Measurements from ENCODE around the gene ZNF578.
"Not testable (repeated sequence)": the region's sequence is repeated elsewhere in the genome, so short reads cannot be mapped to it uniquely, and the experiment has no call there.

Gene ZNF578

GRCh38 chr19:52492201-52492993 lies 39.0 kb downstream of the ZNF578 start:
- H3K9me3 Mint-ChIP-seq, result peaks cover 35% of the 10 kb centered on the region
- H3K27ac Mint-ChIP-seq, result no peak overlapping the region
- H3K4me3 Mint-ChIP-seq, result no peak overlapping the region
- ATAC-seq, result no peak
- no peak for DNase-seq
- H3K4me1 Mint-ChIP-seq, result no peaks in the 10 kb centered on the region
- no peaks in the 10 kb centered on the region for H3K27me3 Mint-ChIP-seq
- H3K36me3 Mint-ChIP-seq (ENCODE audit: low read depth), result peaks cover 28% of the 10 kb centered on the region

- H3K4me1 Mint-ChIP-seq, result no peaks in the 10 kb centered on the region
- H3K9me3 Mint-ChIP-seq, result peaks cover 41% of the 10 kb centered on the region
- no peak overlapping the region for H3K27ac Mint-ChIP-seq
- no peak overlapping the region for H3K4me3 Mint-ChIP-seq
- H3K27me3 Mint-ChIP-seq, result no peaks in the 10 kb centered on the region
- ATAC-seq (no peak), DNase-seq (no peak)
- peaks cover 34% of the 10 kb centered on the region for H3K36me3 Mint-ChIP-seq (ENCODE audit: low read depth)
Observed at GRCh38 chr19:52492994-52493470, 39.7 kb downstream of the ZNF578 start.

GRCh38 chr19:52494518-52494917 lies 41.2 kb downstream of the ZNF578 start:
- ATAC-seq (no peak), DNase-seq (no peak)
- Mint-ChIP-seq H3K4me1 (no peaks in the 10 kb centered on the region), H3K36me3 (ENCODE audit: low read depth) (peaks cover 34% of the 10 kb centered on the region), H3K4me3 (no peak overlapping the region), H3K27me3 (no peaks in the 10 kb centered on the region), H3K27ac (no peak overlapping the region), H3K9me3 (peaks cover 45% of the 10 kb centered on the region)

- H3K36me3 Mint-ChIP-seq (ENCODE audit: low read depth), result peaks cover 40% of the 10 kb centered on the region
- no peak for ATAC-seq
- no peaks in the 10 kb centered on the region for H3K27me3 Mint-ChIP-seq
- peaks cover 53% of the 10 kb centered on the region for H3K9me3 Mint-ChIP-seq
- no peak for DNase-seq
- H3K4me3 Mint-ChIP-seq, result no peak overlapping the region
- no peaks in the 10 kb centered on the region for H3K4me1 Mint-ChIP-seq
- no peak overlapping the region for H3K27ac Mint-ChIP-seq
Observed at GRCh38 chr19:52498571-52498970, 45.2 kb downstream of the ZNF578 start.

GRCh38 chr19:52500474-52500873 lies 47.1 kb downstream of the ZNF578 start:
- H3K27ac Mint-ChIP-seq, H3K27me3 Mint-ChIP-seq, H3K4me1 Mint-ChIP-seq, H3K4me3 Mint-ChIP-seq, DNase-seq, ATAC-seq: not testable (repeated sequence)
- peaks cover 40% of the 10 kb centered on the region for H3K36me3 Mint-ChIP-seq (ENCODE audit: low read depth)
- H3K9me3 Mint-ChIP-seq, result peaks cover 50% of the 10 kb centered on the region

- DNase-seq, H3K27me3 Mint-ChIP-seq, H3K4me1 Mint-ChIP-seq, H3K4me3 Mint-ChIP-seq, H3K27ac Mint-ChIP-seq, ATAC-seq: not testable (repeated sequence)
- H3K9me3 Mint-ChIP-seq, result peaks cover 49% of the 10 kb centered on the region
- H3K36me3 Mint-ChIP-seq (ENCODE audit: low read depth), result peaks cover 40% of the 10 kb centered on the region
Observed at GRCh38 chr19:52500991-52501390, 47.6 kb downstream of the ZNF578 start.

- ATAC-seq (no peak), DNase-seq (no peak)
- H3K9me3 Mint-ChIP-seq, result peaks cover 47% of the 10 kb centered on the region
- H3K4me3 Mint-ChIP-seq, result no peak overlapping the region
- no peaks in the 10 kb centered on the region for H3K4me1 Mint-ChIP-seq
- H3K36me3 Mint-ChIP-seq (ENCODE audit: low read depth), result peaks cover 53% of the 10 kb centered on the region
- no peaks in the 10 kb centered on the region for H3K27me3 Mint-ChIP-seq
- H3K27ac Mint-ChIP-seq, result no peak overlapping the region
Observed at GRCh38 chr19:52507266-52507665, 53.9 kb downstream of the ZNF578 start.

- H3K36me3 Mint-ChIP-seq (ENCODE audit: low read depth), result peaks cover 40% of the 10 kb centered on the region
- H3K27ac Mint-ChIP-seq, result no peak overlapping the region
- H3K27me3 Mint-ChIP-seq, result no peaks in the 10 kb centered on the region
- no peaks in the 10 kb centered on the region for H3K4me1 Mint-ChIP-seq
- no peak for ATAC-seq
- H3K9me3 Mint-ChIP-seq, result peaks cover 57% of the 10 kb centered on the region
- H3K4me3 Mint-ChIP-seq, result no peak overlapping the region
- no peak for DNase-seq
Observed at GRCh38 chr19:52516191-52516590, 62.8 kb downstream of the ZNF578 start.

- DNase-seq (no peak), ATAC-seq (no peak)
- no peaks in the 10 kb centered on the region for H3K27me3 Mint-ChIP-seq
- H3K36me3 Mint-ChIP-seq (ENCODE audit: low read depth), result peaks cover 27% of the 10 kb centered on the region
- H3K4me1 Mint-ChIP-seq, result no peaks in the 10 kb centered on the region
- no peak overlapping the region for H3K4me3 Mint-ChIP-seq
- peaks cover 56% of the 10 kb centered on the region for H3K9me3 Mint-ChIP-seq
- H3K27ac Mint-ChIP-seq, result no peak overlapping the region
Observed at GRCh38 chr19:52518646-52519045, 65.3 kb downstream of the ZNF578 start.

GRCh38 chr19:52519175-52519574 lies 65.8 kb downstream of the ZNF578 start:
- peaks cover 52% of the 10 kb centered on the region for H3K9me3 Mint-ChIP-seq
- H3K36me3 Mint-ChIP-seq (ENCODE audit: low read depth), result peaks cover 24% of the 10 kb centered on the region

GRCh38 chr19:52520013-52520412 lies 66.7 kb downstream of the ZNF578 start:
- ATAC-seq (no peak), DNase-seq (no peak)
- no peak overlapping the region for H3K27ac Mint-ChIP-seq
- H3K36me3 Mint-ChIP-seq (ENCODE audit: low read depth), result peaks cover 20% of the 10 kb centered on the region
- H3K9me3 Mint-ChIP-seq, result peaks cover 51% of the 10 kb centered on the region
- H3K4me3 Mint-ChIP-seq, result no peak overlapping the region
- no peaks in the 10 kb centered on the region for H3K4me1 Mint-ChIP-seq
- no peaks in the 10 kb centered on the region for H3K27me3 Mint-ChIP-seq

More at GRCh38 chr19:52519175-52519574, 65.8 kb downstream of the ZNF578 start:
- H3K4me3 Mint-ChIP-seq, DNase-seq, ATAC-seq, H3K4me1 Mint-ChIP-seq, H3K27ac Mint-ChIP-seq, H3K27me3 Mint-ChIP-seq: not testable (repeated sequence)

- Mint-ChIP-seq H3K27ac (no peak overlapping the region), H3K27me3 (no peaks in the 10 kb centered on the region), H3K4me1 (peaks cover 6% of the 10 kb centered on the region), H3K4me3 (no peak overlapping the region), H3K36me3 (ENCODE audit: low read depth) (peaks cover 13% of the 10 kb centered on the region), H3K9me3 (peaks cover 42% of the 10 kb centered on the region)
- DNase-seq (no peak), ATAC-seq (no peak)
Observed at GRCh38 chr19:52522551-52522950, 69.2 kb downstream of the ZNF578 start.

- H3K36me3 Mint-ChIP-seq (ENCODE audit: low read depth), result peaks cover 13% of the 10 kb centered on the region
- no peak overlapping the region for H3K27ac Mint-ChIP-seq
- DNase-seq (no peak), ATAC-seq (no peak)
- H3K27me3 Mint-ChIP-seq, result no peaks in the 10 kb centered on the region
- peaks cover 38% of the 10 kb centered on the region for H3K9me3 Mint-ChIP-seq
- no peak overlapping the region for H3K4me3 Mint-ChIP-seq
- peaks cover 16% of the 10 kb centered on the region for H3K4me1 Mint-ChIP-seq
Observed at GRCh38 chr19:52524086-52524485, 70.7 kb downstream of the ZNF578 start.

- ATAC-seq, result peak; percentile 92
- Mint-ChIP-seq H3K36me3 (ENCODE audit: low read depth) (peaks cover 24% of the 10 kb centered on the region), H3K27me3 (no peaks in the 10 kb centered on the region), H3K27ac (peak within 1 kb of the TSS; percentile 93), H3K4me3 (peak within 1 kb of the TSS; percentile 93), H3K4me1 (peaks cover 19% of the 10 kb centered on the region), H3K9me3 (peaks cover 14% of the 10 kb centered on the region)
- DNase-seq, result peak; percentile 96
Observed at GRCh38 chr19:52527134-52527955, 74.0 kb downstream of the ZNF578 start, which contains the start of gene ZNF808. ZNF808 (plus strand) TSS chr19:52527668; CDS start chr19:52543285, 15,617 bp downstream.

GRCh38 chr19:52527956-52528351 lies 74.6 kb downstream of the ZNF578 start:
- Mint-ChIP-seq H3K27me3 (no peaks in the 10 kb centered on the region), H3K27ac (peak overlapping the region; percentile 93), H3K36me3 (ENCODE audit: low read depth) (peaks cover 28% of the 10 kb centered on the region), H3K4me1 (peaks cover 19% of the 10 kb centered on the region), H3K9me3 (peaks cover 9% of the 10 kb centered on the region), H3K4me3 (peak overlapping the region; percentile 93)
- DNase-seq (peak; percentile 7), ATAC-seq (no peak)

Measured in activated naive CD8-positive, alpha-beta T cell treated with anti-CD3 and anti-CD28 coated beads, Interleukin-2, amount 50 U/mL, for 24 hours (primary cell).